K562 (cell line): ENCODE measurements around the gene RALGPS1.

Experiments
- CHD2 ChIP-seq: IDR thresholded peaks from 2 replicates; pipeline ENCODE4 v1.6.1; 2011; ENCODE audit warnings: low read depth, low read length
- JUN ChIP-seq, 2 experiments: sonication (generic) in 1 of 2; formaldehyde crosslinking in 1 of 2; IDR thresholded peaks; 2 replicates each; pipeline versions ENCODE4 v1.6.1 to v1.8.0; 2012 to 2022; ENCODE audit warnings: borderline replicate concordance in 2 of 2, mild to moderate bottlenecking in 2 of 2, improper control_type of control experiment in 1 of 2, low read depth in 1 of 2, low read length in 1 of 2, missing genetic modification reagents in 1 of 2
- KDM4B ChIP-seq, 2 experiments: fragments of 450-650 bp in 1 of 2; sonication (generic) in 1 of 2; IDR thresholded peaks; 2 replicates each; pipeline ENCODE4 v1.6.1; 2016 to 2017; ENCODE audit warnings: borderline replicate concordance in 2 of 2, antibody characterized with exemption in 1 of 2, low read depth in 1 of 2, mild to moderate bottlenecking in 1 of 2
- KHSRP ChIP-seq: fragments of 450-650 bp; IDR thresholded peaks from 2 replicates; pipeline ENCODE4 v1.6.1; 2017
- KLF1 ChIP-seq: fragments of 450-650 bp; IDR thresholded peaks from 2 replicates; pipeline ENCODE4 v1.6.1; 2016; ENCODE audit warnings: missing genetic modification characterization, missing compliant biosample characterization
- MAFK ChIP-seq: IDR thresholded peaks from 2 replicates; pipeline ENCODE4 v1.6.1; 2011; ENCODE audit warnings: low read length, improper control_type of control experiment
- MTA3 ChIP-seq: fragments of 450-650 bp; formaldehyde crosslinking; IDR thresholded peaks from 2 replicates; pipeline ENCODE4 v1.6.1; 2017; ENCODE audit warnings: mild to moderate bottlenecking, borderline replicate concordance
- NEUROD1 ChIP-seq: fragments of 150-350 bp; IDR thresholded peaks from 2 replicates; pipeline ENCODE4 v1.6.1; 2014; ENCODE audit warnings: borderline replicate concordance, low read length, low read depth; ENCODE audit not compliant: partially characterized antibody
- POLR2A ChIP-seq: fragments of 450-650 bp; conservative IDR thresholded peaks from 2 replicates; pipeline ENCODE4 v1.6.1; 2016
- ZNF140 ChIP-seq: fragments of 250-450 bp; sonication (Bioruptor Pico); IDR thresholded peaks from 2 replicates; pipeline ENCODE4 v1.8.0; 2021; ENCODE audit warnings: moderate library complexity, mild to moderate bottlenecking, inconsistent platforms
- ZNF263 ChIP-seq: sonication (generic); formaldehyde crosslinking; IDR thresholded peaks from 2 replicates; pipeline ENCODE4 v1.8.0; 2022; ENCODE audit warnings: mild to moderate bottlenecking, missing genetic modification reagents, borderline replicate concordance
- ZNF316 ChIP-seq: fragments of 450-650 bp; IDR thresholded peaks from 2 replicates; pipeline ENCODE4 v1.6.1; 2016
- TF ChIP-seq, protein P1 (sequence below), 3 experiments: IDR thresholded peaks in 2 of 3; conservative IDR thresholded peaks in 1 of 3; 2 replicates each; pipeline ENCODE4 v1.5.1; 2011 to 2012; ENCODE audit warnings: low read length in 3 of 3, mild to moderate bottlenecking in 3 of 3, control low read depth in 2 of 3, improper control_type of control experiment in 1 of 3, inconsistent platforms in 1 of 3, low read depth in 1 of 3, mixed read lengths in 1 of 3, moderate library complexity in 1 of 3; ENCODE audit not compliant: insufficient read depth in 2 of 3
- TF ChIP-seq, protein P2 (sequence below), 2 experiments: fragments of 450-650 bp in 1 of 2; sonication (generic) in 1 of 2; formaldehyde crosslinking in 1 of 2; IDR thresholded peaks; 2 replicates each; pipeline versions ENCODE4 v1.7.1 to v1.9.0; 2016 to 2022; ENCODE audit warnings: inconsistent platforms in 1 of 2, mild to moderate bottlenecking in 1 of 2, missing genetic modification reagents in 1 of 2

DNA sequence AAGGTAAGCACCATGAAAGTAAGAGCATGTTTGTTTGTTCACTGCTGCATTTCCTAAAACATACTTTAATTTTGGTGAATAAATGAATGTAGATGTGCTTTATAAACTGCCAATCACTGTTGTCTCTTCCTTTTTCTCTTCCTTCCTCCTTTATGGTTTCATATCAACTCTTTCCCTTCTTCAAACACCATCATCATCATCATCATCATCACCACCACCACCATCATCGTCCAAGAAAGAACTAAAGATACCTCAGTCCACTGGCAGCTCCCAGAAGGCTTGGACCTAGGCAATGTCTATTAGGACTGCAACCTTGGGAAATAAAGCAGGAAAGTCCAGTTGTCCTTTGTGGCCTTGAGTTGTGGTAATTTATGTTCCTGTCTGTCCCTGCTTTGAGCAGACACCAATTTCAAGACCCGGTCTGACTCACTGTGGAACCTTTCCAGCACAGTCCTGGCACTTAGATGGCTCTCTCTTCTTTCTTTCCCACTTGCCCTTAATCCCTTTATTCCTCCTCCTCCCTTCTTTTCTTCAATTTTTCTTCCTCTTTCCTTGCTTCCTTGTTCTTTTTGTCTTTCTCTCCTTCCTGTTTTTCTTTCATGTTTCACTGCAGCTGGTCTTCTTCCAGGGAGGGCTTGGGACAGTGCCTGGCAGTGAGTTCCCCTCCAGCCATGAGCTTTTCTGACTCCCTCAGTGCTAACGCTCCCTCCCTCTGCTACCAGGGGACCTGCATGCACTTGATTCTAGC is 108.5 kb downstream of the RALGPS1 start:
- TF ChIP-seq MAFK (no peak), POLR2A (no peak), NEUROD1 (no peak), MTA3 (no peak), ZNF263 (CRISPR knock-in tag) (no peak), KHSRP (no peak), JUN (IDR thresholded peaks at IDR 0.05; ENCODE audit: borderline replicate concordance, low read depth, low read length) (no peak), JUN (CRISPR knock-in tag; IDR thresholded peaks at IDR 0.05; ENCODE audit: borderline replicate concordance) (no peak), ZNF140 (no peak), ZNF316 (no peak), KDM4B (IDR thresholded peaks at IDR 0.05; ENCODE audit: borderline replicate concordance in 2 of 2, low read depth in 1 of 2) (no peak), KLF1 (tag) (no peak), CHD2 (no peak)
- TF ChIP-seq, protein P1, sequence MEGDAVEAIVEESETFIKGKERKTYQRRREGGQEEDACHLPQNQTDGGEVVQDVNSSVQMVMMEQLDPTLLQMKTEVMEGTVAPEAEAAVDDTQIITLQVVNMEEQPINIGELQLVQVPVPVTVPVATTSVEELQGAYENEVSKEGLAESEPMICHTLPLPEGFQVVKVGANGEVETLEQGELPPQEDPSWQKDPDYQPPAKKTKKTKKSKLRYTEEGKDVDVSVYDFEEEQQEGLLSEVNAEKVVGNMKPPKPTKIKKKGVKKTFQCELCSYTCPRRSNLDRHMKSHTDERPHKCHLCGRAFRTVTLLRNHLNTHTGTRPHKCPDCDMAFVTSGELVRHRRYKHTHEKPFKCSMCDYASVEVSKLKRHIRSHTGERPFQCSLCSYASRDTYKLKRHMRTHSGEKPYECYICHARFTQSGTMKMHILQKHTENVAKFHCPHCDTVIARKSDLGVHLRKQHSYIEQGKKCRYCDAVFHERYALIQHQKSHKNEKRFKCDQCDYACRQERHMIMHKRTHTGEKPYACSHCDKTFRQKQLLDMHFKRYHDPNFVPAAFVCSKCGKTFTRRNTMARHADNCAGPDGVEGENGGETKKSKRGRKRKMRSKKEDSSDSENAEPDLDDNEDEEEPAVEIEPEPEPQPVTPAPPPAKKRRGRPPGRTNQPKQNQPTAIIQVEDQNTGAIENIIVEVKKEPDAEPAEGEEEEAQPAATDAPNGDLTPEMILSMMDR (IDR thresholded peaks at IDR 0.05 in 2 of 3, conservative IDR thresholded peaks at IDR 0.05 in 1 of 3; ENCODE audit: insufficient read depth in 2 of 3, low read depth in 1 of 3, low read length in 3 of 3), result no peak
- TF ChIP-seq, protein P2, sequence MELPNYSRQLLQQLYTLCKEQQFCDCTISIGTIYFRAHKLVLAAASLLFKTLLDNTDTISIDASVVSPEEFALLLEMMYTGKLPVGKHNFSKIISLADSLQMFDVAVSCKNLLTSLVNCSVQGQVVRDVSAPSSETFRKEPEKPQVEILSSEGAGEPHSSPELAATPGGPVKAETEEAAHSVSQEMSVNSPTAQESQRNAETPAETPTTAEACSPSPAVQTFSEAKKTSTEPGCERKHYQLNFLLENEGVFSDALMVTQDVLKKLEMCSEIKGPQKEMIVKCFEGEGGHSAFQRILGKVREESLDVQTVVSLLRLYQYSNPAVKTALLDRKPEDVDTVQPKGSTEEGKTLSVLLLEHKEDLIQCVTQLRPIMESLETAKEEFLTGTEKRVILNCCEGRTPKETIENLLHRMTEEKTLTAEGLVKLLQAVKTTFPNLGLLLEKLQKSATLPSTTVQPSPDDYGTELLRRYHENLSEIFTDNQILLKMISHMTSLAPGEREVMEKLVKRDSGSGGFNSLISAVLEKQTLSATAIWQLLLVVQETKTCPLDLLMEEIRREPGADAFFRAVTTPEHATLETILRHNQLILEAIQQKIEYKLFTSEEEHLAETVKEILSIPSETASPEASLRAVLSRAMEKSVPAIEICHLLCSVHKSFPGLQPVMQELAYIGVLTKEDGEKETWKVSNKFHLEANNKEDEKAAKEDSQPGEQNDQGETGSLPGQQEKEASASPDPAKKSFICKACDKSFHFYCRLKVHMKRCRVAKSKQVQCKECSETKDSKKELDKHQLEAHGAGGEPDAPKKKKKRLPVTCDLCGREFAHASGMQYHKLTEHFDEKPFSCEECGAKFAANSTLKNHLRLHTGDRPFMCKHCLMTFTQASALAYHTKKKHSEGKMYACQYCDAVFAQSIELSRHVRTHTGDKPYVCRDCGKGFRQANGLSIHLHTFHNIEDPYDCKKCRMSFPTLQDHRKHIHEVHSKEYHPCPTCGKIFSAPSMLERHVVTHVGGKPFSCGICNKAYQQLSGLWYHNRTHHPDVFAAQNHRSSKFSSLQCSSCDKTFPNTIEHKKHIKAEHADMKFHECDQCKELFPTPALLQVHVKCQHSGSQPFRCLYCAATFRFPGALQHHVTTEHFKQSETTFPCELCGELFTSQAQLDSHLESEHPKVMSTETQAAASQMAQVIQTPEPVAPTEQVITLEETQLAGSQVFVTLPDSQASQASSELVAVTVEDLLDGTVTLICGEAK (IDR thresholded peaks at IDR 0.05), result no peak
- TF ChIP-seq, protein P2 (CRISPR knock-in tag; IDR thresholded peaks at IDR 0.05), result no peak
